NAMALWA (cell line): ENCODE measurements around the gene TNK2.
"Not testable (repeated sequence)": the region's sequence is repeated elsewhere in the genome, so short reads cannot be mapped to it uniquely, and the experiment has no call there.

Source experiments
- DNase-seq: peaks from one replicate; pipeline ENCODE4 v3.0.0-alpha.2; 2015; ENCODE audit warnings: low spot score

The TNK2 gene

DNA sequence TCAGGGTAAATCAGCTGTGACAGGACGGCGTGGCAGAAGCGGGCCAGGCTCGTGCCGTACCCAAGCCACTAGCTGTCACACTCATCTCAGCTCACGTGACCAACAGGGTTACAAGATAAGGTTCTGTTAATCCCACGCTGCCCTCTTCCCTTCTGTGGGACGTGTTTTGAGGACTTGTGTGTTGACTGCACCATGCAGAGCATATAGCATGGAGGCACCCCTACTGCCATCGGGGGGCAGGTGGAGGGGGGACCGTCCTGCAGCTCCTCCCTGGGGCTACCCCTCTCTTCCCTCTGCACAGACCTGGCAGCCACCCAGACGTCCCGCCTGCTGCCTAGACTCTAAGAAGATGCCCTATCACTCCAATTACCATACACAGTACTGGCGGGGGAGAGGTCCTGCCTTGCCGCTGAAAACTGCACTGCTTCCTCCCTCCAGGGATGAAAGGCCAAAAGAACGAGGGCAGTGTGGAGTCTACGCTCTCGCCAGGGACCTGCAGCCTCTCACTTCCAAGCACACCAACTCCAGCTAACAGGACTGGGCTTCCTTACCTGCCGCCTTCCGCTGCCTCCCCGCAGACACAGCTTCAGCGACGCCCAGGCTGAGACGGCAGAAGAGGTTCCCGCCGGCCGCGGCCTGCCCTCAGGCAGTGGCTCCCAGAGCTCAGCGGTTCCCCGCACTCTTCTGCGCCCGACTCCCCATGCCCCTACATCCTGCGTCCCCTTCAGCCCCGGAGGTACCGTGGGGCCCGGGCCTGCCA is at the start of gene TNK2:
TSS of gene TNK2 (minus strand) at position 618 of the 760 bp plus-strand sequence. CDS start 19,963 bp downstream, outside the sequence.
- DNase-seq, result peak; percentile 80

DNA sequence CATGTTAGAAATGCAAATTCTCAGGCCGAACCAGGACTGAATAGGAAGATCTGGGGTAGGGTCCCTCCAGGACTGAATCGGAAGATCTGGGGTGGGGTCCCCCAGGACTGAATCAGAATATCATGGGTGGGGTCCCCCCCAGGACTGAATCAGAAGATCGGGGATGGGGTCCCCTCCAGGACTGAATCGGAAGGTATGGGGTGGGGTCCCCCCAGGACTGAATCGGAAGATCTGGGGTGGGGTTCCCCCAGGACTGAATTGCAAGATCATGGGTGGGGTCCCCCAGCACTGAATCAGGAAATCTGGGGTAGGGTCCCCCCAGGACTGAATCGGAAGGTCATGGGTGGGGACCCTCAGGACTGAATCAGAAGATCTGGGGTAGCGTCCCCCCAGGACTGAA is 48.2 kb upstream of the TNK2 start:
- no peak for DNase-seq

DNA sequence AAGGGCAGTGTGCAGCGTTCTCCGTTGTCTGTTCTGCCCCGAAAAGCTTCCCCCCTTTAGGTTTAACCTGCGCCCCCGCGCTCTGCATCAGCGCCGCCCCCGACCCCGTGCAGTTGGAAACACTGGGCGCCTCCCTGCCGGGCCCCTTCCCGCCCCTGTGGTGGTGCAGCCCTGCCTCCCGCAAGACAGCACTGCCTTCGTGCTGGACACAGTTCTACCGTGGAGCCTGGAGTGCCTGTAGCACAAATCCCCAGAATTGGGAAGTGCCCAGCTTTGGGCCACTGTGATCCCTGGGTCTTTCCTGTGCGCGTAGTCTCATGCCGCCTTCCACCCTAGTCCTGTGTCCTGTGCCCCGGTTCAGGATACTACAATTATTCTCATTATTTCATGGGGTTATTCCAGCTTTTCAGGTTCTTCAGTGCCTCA is 47.1 kb upstream of the TNK2 start:
- not testable (repeated sequence) for DNase-seq

DNA sequence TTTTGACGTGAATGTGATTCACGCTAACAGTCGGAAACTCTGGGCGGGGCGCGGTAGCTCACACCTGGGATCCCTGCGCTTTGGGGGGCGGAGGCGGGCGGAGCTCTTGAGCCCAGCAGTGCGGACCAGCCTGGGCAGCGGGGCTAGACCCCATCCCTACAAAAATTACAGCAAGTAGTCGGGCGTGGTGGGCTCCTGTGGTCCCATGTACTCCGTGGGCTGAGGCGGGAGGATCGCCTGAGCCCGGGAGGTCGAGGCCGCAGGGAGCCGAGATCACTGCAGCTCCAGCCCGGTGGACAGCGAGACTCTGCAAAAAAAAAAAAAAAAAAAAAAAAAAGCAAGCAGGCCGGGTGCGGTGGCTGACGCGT is 46.4 kb upstream of the TNK2 start:
- DNase-seq, result not testable (repeated sequence)

DNA sequence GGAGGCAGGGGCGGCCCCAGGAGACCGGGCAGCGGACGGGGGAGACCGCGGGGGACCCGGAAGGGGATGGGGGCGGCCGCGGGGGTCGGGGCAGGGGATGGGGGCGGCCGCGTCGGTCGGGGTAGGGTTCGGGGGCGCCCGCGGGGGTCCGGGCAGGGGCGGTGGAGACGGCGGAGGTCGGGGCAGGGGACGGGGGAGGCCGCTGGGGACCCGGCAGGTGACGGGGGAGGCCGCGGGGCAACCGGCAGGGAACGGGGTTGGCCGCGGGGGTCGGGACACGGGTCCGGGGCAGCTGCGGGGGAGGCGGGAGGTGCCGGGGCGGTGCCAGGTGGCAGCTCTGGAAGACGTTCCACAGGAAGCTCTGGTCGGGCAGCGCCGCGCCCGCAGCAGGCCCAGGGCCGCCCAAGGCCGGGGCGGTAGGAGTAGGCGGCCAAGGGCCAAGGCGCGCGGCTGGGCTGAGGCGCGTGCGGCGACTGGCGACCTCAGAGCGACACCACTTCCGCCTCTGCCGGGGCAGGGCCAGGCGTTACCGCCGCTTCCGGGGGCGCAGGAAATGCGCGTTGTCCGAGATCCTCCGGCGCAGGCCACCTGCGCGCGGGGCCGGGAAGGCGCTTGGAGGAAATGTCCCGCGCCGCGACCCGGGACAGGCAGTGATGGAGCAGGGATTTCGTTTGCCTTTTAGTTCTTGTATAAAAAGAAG is 45.9 kb upstream of the TNK2 start:
- DNase-seq, result peak; percentile 87

DNA sequence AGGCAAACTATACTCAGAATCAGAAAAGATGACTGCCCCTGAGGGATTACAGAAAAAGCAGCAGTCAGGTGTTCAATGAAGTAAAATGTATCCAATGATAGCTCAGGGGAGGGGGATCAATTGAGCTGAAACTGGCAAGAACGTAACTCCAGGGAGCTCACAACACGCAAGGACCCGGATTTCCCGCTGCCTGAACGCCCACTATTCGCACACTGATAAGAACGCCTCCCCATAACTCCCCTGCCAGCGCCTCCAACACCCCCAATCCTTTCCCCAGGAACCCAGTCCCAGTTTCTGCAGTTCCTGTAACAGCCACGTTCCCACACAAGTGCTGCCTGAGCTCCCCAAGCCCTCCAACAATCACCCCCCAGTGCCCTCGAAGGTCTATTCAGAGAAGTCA is 44.2 kb upstream of the TNK2 start:
- not testable (repeated sequence) for DNase-seq

DNA sequence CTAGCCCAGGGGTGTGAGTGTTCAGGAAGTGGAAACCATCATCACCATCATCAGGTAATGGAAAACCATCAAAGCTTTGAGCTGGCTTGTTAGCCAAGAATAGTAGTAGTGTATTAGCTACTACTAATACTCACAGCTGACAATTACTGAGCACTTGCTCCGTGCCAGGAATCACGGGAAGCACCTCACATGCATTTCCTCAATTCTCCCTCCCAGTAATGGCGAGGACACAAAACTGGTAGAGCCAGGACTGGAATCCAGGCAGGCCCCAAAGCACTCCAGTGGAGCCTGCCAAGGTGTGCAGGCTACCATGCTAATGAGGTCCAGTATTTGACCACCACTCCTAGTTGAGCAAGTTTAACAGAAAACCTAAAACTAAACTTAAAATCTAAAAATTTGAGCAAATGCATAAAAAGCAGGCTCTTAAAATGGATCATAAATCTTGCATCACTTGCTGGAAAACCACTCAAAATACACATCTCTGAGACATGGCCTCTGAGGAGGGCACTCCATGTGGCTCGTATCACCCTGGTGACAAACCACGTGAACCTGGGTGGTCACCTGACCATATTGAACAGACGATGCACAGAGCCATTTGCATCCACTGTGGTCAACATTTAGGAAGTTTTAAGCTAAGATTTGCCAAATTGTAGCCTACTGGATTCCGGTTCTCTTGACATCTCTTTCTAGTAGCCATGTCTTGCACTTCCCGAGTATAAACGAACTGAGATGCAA is 43.3 kb upstream of the TNK2 start:
- DNase-seq, result not testable (repeated sequence)

DNA sequence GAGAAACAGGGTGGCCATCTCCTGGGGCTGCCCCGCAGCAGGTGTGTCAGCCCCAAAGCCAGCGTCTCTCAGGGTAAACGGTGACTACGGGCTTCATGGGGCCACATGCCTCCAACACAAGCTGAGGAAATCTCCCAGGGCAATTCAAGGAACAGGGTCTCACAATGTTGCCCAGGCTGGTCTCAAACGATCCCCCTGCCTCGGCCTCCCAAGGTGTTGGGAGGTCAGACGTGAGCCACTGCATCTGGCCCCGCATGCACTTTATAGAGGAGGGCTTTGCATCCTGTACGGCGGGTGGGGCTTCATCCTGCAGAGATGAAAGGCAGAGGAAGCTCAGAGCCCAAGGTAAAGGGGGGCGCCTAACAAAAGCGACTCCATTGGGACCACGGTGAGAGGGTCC is 42.4 kb upstream of the TNK2 start:
- not testable (repeated sequence) for DNase-seq

DNA sequence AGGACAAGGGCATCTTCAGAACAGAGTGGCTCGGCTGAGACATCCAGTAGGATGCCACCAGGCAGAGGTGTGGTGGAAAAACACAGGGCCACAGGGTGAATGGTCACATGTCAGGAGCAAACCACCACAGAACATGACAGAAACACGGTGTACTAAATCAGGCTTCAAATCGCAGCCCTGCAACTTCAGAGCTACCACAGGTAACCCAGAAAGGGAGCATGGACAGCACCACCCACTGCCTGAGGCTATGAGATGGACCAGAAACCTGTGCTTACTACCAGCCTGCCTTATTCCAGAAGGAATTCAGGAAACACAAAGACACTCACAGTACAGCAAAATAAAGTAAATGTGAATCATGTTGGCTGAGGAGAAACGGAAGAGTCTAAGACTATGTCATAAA is 41.8 kb upstream of the TNK2 start:
- DNase-seq, result not testable (repeated sequence)

DNA sequence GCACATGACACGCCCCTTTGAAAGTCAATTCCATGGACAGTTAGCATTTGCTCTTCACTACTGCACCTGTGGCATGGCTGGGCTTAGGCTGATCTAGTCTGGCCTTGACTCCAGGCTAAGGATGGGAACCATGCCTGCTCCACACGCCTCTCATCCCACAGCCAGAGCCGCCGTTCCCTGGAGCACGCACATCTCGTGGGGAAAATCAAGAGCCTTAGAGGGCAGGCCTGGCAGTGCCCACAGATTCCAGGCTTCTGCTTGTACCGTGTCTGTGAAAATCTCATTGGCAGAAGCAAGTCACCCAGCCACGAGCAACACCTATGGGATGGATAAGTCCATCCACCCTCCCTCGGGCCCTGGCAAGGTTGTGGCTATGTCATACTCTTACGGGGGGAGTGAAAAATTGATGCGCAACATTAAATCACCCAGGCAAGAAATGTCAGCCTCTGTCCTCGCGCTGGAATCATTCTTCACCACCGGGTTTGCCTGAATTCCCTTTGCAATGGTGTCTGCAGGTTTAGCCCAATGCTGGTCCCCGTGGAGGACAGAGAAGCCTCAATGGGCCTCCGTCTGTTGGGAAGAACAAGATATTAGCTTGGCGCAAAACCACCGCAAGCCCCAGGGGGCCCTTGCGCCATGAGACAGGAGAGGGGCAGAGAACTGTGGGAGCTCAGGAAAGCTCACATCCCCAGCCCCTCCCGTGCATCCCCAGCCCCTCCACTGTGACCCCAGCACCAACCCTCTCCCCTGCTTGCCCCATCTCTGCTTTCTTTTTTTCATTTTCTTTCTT is 38.8 kb upstream of the TNK2 start:
- not testable (repeated sequence) for DNase-seq

DNA sequence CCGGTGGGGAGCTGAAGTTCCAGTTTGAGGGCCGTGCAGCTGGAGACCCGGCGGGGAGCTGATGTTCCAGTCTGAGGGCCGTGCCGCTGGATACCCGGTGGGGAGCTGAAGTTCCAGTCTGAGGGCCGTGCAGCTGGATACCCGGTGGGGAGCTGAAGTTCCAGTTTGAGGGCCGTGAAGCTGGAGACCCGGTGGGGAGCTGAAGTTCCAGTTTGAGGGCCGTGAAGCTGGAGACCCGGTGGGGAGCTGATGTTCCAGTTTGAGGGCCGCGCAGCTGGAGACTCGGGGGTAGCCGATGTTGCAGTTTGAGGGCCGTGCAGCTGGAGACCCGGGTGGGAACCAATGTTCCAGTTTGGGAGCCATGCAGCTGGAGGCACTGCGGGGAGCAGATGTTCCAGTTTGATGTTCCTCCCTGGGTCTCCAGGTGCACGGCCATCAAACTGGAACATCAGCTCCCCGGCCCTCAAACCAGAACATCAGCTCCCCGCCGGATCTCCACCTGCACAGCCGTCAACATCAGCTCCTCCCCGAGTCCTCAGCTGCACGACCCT is 33.0 kb upstream of the TNK2 start:
- DNase-seq, result not testable (repeated sequence)

DNA sequence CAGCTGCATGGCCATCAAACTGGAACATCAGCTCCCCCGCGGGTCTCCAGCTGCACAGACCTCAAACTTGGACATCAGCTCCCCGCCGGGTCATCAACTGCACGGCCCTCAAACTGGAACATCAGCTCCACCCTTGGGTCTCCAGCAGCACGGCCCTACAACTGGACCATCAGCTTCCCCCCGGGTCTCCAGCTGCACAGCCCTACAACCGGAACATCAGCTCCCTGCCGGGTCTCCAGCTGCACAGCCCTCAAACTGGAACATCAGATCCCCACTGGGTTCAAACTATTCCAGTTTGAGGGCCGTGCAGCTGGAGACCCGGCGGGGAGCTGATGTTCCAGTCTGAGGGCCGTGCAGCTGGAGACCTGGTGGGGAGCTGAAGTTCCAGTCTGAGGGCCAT is 32.5 kb upstream of the TNK2 start:
- not testable (repeated sequence) for DNase-seq

DNA sequence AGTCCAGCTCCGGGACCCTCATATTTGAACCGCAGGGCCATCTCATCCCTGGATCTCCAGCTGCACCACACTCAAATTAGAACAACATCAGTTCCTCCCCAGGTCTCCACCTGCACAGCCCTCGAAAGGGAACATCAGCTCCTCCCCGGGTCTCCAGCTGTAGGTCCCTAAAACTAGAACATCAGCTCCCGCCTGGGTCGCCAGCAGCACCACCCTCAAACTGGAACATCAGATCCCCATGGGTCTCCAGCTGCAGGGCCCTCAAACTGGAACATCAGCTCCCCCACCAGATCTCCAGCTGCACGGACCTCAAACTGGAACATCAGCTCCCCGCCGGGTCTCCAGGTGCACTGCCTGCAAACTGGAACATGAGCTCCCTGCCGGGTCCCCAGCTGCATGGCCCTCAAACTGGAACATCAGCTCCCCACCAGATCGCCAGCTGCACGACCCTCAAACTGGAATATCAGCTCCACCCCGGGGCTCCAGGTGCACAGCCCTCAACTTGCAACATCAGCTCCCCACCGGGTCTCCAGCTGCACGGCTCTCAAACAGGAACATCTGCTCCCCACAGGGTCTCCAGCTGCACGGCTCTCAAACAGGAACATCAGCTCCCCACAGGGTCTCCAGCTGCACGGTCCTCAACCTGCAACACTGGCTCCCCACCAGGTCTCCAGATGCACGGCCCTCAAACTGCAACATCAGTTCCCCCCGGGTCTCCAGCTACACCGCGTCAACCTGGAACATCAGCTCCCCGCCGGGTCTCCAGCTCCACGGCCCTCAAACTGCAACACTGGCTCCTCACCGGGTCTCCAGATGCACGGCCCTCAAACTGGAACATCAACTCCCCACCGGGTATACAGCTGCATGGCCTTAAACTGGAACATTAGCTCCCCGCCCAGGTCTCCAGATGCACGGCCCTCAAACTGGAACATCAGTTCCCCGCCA is 31.4 kb upstream of the TNK2 start:
- not testable (repeated sequence) for DNase-seq

DNA sequence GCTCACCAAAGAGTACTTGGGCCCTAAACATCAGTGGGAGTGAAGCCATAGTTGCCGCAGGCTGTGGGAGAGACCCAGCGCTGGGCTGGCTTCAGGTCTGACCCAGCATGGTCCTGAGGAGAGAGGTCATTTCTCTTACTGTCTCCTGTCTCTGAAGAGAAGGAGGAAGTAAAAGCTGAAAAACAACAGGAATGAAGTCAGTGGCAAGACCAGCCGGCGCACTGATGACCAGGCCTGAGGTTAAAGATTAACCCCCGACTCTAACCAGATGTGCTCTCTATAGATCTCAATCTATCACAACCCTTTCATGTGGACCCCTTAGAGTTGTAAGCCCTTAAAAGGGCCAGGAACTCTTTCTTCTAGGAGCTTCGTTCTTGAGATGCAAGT is 24.7 kb upstream of the TNK2 start:
- not testable (repeated sequence) for DNase-seq

DNA sequence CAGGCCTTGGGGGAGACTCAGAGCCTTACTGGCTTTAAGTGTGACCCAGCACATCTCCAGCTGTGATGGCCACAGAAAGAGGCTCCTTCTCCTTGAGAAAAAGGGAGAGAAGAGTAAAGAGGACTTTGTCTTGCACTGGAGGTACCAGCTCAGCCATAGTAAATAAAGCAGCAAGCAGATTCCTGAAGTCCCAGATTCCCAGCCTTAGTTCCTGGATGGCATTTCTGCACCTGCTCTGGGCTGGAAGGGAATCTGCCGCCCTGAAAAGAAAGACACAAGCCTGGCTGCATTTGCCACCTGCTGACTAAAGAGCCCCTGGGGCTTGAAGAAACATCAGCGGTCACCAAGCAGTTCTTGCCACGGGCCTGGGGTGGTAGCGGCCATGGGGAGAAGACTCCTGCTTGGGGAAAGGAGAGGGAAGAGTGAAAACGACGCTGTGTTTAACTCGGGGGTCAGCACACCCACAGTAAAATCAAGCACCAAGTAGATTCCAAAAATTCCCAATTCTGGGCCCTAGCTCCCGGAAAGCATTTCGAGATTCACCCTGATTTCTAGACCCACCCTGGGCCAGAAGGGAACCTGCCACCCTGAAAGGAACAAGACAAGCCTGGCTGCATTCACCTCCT is 24.2 kb upstream of the TNK2 start:
- DNase-seq, result no peak

DNA sequence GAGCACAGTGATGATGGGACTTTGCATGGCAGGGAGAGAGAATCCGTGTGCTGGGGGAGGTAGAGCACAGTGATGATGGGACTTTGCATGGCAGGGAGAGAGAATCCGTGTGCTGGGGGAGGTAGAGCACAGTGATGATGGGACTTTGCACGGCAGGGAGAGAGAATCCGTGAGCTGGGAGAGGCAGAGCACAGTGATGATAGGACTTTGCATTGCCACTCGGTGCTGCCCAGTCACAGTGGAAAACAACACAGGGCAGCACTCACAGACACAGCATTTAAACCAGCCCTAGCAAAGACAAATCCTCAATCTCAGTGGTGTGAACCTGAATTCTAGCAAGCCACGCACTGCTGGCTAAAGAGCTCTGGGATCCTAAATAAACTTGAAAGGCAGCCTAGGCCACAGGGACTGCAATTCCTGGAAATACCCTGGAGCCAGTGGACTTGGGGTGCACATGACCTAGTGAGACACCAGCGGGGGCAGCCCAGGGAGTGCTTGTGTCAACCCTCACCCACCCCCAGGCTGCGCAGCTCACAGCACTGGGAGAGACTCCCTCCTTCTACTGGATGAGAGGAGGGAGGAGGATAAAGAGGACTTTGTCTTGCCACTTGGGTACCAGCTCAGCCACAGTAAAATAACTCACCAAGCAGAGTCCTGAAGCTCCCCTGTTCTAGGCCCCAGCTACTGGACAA is 23.4 kb upstream of the TNK2 start:
- no peak for DNase-seq

DNA sequence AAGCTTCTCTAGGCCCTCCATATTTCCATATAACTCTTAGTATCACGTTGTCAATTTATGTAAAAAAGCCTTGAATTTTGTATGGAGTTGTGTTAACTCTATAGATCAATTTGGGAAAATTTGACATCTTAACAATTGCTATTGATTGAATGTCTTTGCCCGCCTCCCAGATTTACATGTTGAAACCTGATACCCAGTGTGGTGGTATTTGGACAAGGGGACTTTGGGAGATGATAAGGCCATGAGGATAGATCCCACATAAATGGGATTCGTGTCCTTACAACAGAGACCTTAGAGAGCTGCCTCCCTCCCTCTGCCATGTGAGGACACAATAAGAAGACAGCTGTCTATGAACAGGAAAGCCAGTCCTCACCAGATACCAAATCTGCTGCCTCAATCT is 21.1 kb upstream of the TNK2 start:
- no peak for DNase-seq

DNA sequence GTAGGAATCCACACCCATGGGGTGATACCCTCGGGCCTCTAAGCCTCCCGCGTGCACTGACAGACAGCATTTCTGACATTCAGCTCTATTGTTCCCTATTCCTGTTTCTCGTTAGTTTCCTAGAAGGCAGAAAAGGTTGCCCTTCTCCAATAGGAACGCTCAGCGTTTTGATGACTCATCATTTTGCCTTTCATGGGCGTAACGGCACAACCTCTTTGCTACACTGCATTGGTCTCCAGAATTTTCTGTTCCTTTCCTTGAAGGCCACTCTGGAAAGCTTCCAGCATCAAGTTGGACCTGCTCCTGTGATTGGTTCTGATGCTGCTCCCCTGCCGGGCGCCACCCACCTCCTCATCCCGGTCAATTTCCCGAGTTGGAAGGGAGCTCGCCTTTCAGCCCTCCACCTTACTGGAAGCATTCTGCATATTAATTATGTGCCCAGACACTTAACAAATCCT is 13.0 kb upstream of the TNK2 start:
- no peak for DNase-seq

DNA sequence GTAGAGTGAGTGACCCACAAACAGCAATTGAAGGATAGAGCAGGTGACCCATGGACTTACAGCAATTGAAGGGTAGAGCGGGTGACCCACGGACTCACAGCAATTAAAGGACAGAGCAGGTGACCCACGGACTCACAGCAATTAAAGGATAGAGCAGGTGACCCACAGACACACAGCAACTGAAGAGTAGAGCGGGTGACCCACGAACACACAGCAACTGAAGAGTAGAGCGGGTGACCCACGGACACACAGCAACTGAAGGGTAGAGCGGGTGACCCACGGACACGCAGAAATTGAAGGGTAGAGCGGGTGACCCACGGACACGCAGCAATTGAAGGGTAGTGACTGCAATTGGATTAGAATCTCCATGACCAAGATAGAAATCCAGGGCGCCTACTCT is 9.8 kb upstream of the TNK2 start:
- no peak for DNase-seq
